Colonic mucosa (tissue), 4 donors: ENCODE results near the gene SLC19A1. TPM values are rescaled to one million over a fixed set of nuclear protein-coding genes. Genes with fewer than 3 reads are reported as not detected.

Experiments used
- DNase-seq: peaks from one replicate; pipeline ENCODE4 v3.0.0-alpha.2; 2020
- H3K27ac ChIP-seq: fragments of 200-600 bp; one replicate; pipeline ENCODE4 v1.8.0; 2021
- H3K27me3 ChIP-seq: fragments of 200-600 bp; one replicate; pipeline ENCODE4 v1.8.0; 2021
- H3K36me3 ChIP-seq: fragments of 200-600 bp; one replicate; pipeline ENCODE4 v1.8.0; 2021
- H3K4me1 ChIP-seq: fragments of 200-600 bp; one replicate; pipeline ENCODE4 v1.8.0; 2021; ENCODE audit warnings: mild to moderate bottlenecking
- H3K4me3 ChIP-seq: fragments of 200-600 bp; one replicate; pipeline ENCODE4 v1.8.0; 2021
- H3K9ac ChIP-seq, 2 donors: one replicate each; pipeline ENCODE4 v1.7.0; 2013; ENCODE audit warnings: control low read depth in 2 of 2, low read depth in 2 of 2, low read length in 2 of 2
- H3K9me3 ChIP-seq: fragments of 200-600 bp; one replicate; pipeline ENCODE4 v1.8.0; 2021
- intact Hi-C: fragments of 100-400 bp; cut with DNase I; formaldehyde crosslinking; loops from one replicate; pipeline ENCODE4 v1.14.1; 2022
- total RNA-seq, 2 donors: library from RNA; stranded (reverse); fragmentation: NEBNext Ultra II Directional in 1 of 2; extraction: Animal tissue kit (Norgen Biotek cat#: 25700) in 1 of 2; gene quantifications; one replicate each; pipeline ENCODE4 v1.2.1, GENCODE V29; 2021
- TF ChIP-seq, protein P1 (sequence below): fragments of 200-600 bp; IDR thresholded peaks from one replicate; pipeline ENCODE4 v1.8.0; 2022; ENCODE audit warnings: antibody characterized with exemption, mild to moderate bottlenecking
- donor health status: healthy.
- donor health status: DM: no; HTN: no; CAD: no.
- donor health status: DM: no; HTN: no; CAD: no.

The SLC19A1 gene
- total RNA-seq, 2 donors from 2014 or later = 10.7 to 25.3 TPM

GRCh38 chr21:45487891-45488600 is 54.2 kb downstream of the SLC19A1 start:
- no peak overlapping the region for H3K4me3 ChIP-seq
- intact Hi-C loops = no loop called here
- no peaks in the 10 kb centered on the region for H3K4me1 ChIP-seq
- H3K27me3 ChIP-seq = no peaks in the 10 kb centered on the region
- no peak overlapping the region for H3K27ac ChIP-seq
- no peak overlapping the region for H3K9ac ChIP-seq
- DNase-seq = no peak
- H3K36me3 ChIP-seq = no peaks in the 10 kb centered on the region
- no peaks in the 10 kb centered on the region for H3K9me3 ChIP-seq
- TF ChIP-seq, protein P1, sequence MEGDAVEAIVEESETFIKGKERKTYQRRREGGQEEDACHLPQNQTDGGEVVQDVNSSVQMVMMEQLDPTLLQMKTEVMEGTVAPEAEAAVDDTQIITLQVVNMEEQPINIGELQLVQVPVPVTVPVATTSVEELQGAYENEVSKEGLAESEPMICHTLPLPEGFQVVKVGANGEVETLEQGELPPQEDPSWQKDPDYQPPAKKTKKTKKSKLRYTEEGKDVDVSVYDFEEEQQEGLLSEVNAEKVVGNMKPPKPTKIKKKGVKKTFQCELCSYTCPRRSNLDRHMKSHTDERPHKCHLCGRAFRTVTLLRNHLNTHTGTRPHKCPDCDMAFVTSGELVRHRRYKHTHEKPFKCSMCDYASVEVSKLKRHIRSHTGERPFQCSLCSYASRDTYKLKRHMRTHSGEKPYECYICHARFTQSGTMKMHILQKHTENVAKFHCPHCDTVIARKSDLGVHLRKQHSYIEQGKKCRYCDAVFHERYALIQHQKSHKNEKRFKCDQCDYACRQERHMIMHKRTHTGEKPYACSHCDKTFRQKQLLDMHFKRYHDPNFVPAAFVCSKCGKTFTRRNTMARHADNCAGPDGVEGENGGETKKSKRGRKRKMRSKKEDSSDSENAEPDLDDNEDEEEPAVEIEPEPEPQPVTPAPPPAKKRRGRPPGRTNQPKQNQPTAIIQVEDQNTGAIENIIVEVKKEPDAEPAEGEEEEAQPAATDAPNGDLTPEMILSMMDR = no peak

DNA sequence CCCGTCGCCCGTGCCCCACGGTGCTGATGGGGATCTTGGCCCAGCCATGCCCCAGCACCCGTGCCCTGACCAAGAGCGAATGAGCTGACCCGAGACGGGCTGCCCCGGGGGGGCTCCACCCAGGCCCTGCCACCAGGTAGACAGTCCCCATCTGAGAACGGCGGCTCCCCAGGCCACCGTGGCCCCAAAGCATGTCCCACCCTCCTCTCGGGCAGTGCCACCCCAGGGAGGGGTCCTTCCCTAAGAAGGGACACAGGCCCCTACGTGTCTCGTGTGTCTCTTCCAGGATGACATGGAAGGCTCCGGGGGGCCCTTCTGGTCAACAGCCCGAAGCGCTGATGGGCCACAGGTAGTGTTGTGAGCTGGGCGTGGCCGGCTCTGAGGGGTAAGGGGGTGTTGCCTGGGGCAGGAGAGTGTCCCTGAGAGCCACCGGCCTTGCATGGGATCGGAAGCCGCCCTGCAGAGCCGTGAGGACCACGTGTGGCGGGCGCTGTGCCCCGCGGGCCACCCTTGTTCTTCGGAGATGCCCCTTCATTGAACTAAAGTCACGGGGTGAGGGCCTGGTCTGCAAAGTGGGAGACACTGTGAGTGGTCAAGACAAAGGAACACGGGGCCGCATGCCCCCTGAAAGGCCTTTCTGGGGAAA is 55.0 kb downstream of the SLC19A1 start:
- Histone ChIP-seq H3K9ac (no peak overlapping the region), H3K4me1 (no peaks in the 10 kb centered on the region), H3K36me3 (no peaks in the 10 kb centered on the region), H3K4me3 (no peak overlapping the region), H3K9me3 (no peaks in the 10 kb centered on the region), H3K27ac (no peak overlapping the region), H3K27me3 (no peaks in the 10 kb centered on the region)
- TF ChIP-seq, protein P1 = no peak
- no peak for DNase-seq
- intact Hi-C loops = no loop called here

GRCh38 chr21:45486443-45487160 is 55.6 kb downstream of the SLC19A1 start:
- intact Hi-C loops = no loop called here
- no peaks in the 10 kb centered on the region for H3K27me3 ChIP-seq
- TF ChIP-seq, protein P1 = no peak
- no peaks in the 10 kb centered on the region for H3K36me3 ChIP-seq
- no peak for DNase-seq
- no peak overlapping the region for H3K4me3 ChIP-seq
- H3K9ac ChIP-seq = no peak overlapping the region
- H3K27ac ChIP-seq = no peak overlapping the region
- H3K9me3 ChIP-seq = no peaks in the 10 kb centered on the region
- no peaks in the 10 kb centered on the region for H3K4me1 ChIP-seq

- H3K36me3 ChIP-seq = no peaks in the 10 kb centered on the region
- DNase-seq = no peak
Observed at GRCh38 chr21:45485686-45486442, 56.4 kb downstream of the SLC19A1 start.

More at GRCh38 chr21:45485686-45486442, 56.4 kb downstream of the SLC19A1 start:
- TF ChIP-seq, protein P1 = no peak
- Histone ChIP-seq H3K27me3 (no peaks in the 10 kb centered on the region), H3K27ac (no peak overlapping the region), H3K4me3 (no peak overlapping the region), H3K9me3 (no peaks in the 10 kb centered on the region), H3K4me1 (no peaks in the 10 kb centered on the region), H3K9ac (no peak overlapping the region)
- intact Hi-C loops = no loop called here
